ENCODE data around the gene SCAPER.

SCAPER gene

GRCh38 chr15:76905013-76905839 is at the start of gene SCAPER:
TSS of gene SCAPER (minus strand) at chr15:76905340. CDS start at chr15:76883817, 21,523 bp downstream.
- peak; percentile 25 for DNase-seq (ENCODE audit: low read depth, low spot score)

GRCh38 chr15:76954744-76955143 is 49.6 kb upstream of the SCAPER start:
- DNase-seq (ENCODE audit: low read depth, low spot score) = no peak

GRCh38 chr15:76953913-76954312 is 48.8 kb upstream of the SCAPER start:
- DNase-seq (ENCODE audit: low read depth, low spot score) = no peak

- no peak for DNase-seq (ENCODE audit: low read depth, low spot score)
Observed at GRCh38 chr15:76951220-76951619, 46.1 kb upstream of the SCAPER start.

- DNase-seq (ENCODE audit: low read depth, low spot score) = no peak
Observed at GRCh38 chr15:76947454-76947853, 42.3 kb upstream of the SCAPER start.

- DNase-seq (ENCODE audit: low read depth, low spot score) = no peak
Observed at GRCh38 chr15:76945494-76946093, 40.5 kb upstream of the SCAPER start.

GRCh38 chr15:76942331-76942730 is 37.2 kb upstream of the SCAPER start:
- DNase-seq (ENCODE audit: low read depth, low spot score) = no peak

GRCh38 chr15:76941636-76942035 is 36.5 kb upstream of the SCAPER start:
- DNase-seq (ENCODE audit: low read depth, low spot score) = no peak

GRCh38 chr15:76939715-76940114 is 34.6 kb upstream of the SCAPER start:
- DNase-seq (ENCODE audit: low read depth, low spot score) = no peak

- no peak for DNase-seq (ENCODE audit: low read depth, low spot score)
Observed at GRCh38 chr15:76938752-76939151, 33.6 kb upstream of the SCAPER start.

GRCh38 chr15:76936671-76937070 is 31.5 kb upstream of the SCAPER start:
- no peak for DNase-seq (ENCODE audit: low read depth, low spot score)

- DNase-seq (ENCODE audit: low read depth, low spot score) = no peak
Observed at GRCh38 chr15:76935620-76936019, 30.5 kb upstream of the SCAPER start.

GRCh38 chr15:76932135-76932966 is 27.2 kb upstream of the SCAPER start:
- no peak for DNase-seq (ENCODE audit: low read depth, low spot score)

- peak; percentile 79 for DNase-seq (ENCODE audit: low read depth, low spot score)
Observed at GRCh38 chr15:76931397-76932134, 26.4 kb upstream of the SCAPER start, which contains the start of gene RCN2. TSS of gene RCN2 (plus strand) at chr15:76931749. CDS start at chr15:76931842, 93 bp downstream.

- no peak for DNase-seq (ENCODE audit: low read depth, low spot score)
Observed at GRCh38 chr15:76930831-76931396, 25.8 kb upstream of the SCAPER start.

GRCh38 chr15:76929011-76929760 is 24.0 kb upstream of the SCAPER start:
- no peak for DNase-seq (ENCODE audit: low read depth, low spot score)

GRCh38 chr15:76928201-76928600 is 23.1 kb upstream of the SCAPER start:
- no peak for DNase-seq (ENCODE audit: low read depth, low spot score)

GRCh38 chr15:76916369-76916768 is 11.2 kb upstream of the SCAPER start:
- no peak for DNase-seq (ENCODE audit: low read depth, low spot score)

GRCh38 chr15:76913737-76914136 is 8.6 kb upstream of the SCAPER start:
- no peak for DNase-seq (ENCODE audit: low read depth, low spot score)

- no peak for DNase-seq (ENCODE audit: low read depth, low spot score)
Observed at GRCh38 chr15:76912430-76912829, 7.3 kb upstream of the SCAPER start.
